ENCODE measurements around the gene ELOVL5.
A peak's percentile ranks its signal among the peaks of the same experiment; 100 is the strongest.

The ELOVL5 gene

DNA sequence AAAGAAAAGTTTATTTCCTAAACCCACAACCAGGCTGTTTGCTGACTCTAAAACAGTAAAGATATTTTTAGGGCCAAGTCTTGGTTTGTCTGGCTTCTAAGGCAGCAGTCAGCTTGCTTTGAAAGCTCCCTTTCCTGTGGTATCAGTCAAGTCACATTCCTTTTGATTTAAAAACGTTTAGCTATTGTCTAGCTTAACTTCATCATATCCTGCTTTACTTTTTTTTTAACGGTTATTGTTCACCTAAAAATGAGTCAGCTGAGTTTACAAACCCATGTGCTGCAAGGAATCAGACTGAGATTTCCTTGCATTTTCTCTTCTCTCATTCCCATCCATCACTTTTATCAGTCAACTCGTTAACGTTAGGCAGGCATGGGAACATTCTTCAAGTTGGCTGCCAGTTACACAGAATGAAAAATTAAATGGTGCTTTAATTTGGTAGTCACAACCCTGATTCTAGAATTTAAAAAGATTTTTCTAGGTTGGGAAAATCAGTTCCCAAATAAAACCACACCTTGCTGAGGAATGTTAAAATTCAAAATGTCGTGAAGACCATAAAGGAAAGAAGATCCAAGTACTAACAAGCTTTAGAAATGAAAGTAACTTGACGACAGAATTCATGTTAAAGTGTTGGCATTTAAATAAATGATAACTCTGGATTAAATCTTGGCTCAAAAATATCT lies 45.9 kb downstream of the ELOVL5 start:
- DNase-seq = no peak

DNA sequence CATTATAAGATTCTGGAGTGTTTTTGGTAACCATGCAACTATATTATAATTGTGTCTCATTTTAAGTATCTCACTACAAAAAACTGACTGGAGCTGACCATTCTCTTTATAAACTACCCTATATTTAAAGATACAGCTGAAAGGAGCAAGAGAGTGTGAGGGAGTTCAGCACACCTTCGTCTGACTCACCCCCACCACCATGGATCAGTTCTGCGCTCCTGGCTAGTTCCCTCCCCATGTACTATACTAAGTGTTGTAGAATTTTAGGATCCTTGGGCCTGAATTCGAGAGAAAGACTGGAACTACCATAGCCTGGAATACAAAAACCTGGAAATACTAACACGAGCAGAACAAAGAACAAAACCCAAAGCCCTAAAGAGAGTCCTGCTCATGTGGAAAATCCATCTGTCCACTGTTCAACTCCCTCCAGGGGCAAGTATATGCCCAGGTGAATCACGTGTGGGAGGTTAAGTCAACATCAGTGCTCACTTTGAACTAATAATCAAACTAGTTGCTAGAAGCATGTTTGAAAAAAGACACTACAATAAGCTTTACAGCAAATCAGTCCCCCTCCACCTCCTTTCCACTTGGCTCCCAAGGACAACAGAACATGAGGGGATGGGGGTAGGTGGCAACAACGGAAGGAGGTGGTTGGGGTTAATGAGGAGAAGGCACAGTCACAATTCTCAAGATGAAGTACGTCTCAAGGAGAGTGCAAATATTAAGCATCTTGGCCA lies 46.8 kb downstream of the ELOVL5 start:
- DNase-seq = no peak

DNA sequence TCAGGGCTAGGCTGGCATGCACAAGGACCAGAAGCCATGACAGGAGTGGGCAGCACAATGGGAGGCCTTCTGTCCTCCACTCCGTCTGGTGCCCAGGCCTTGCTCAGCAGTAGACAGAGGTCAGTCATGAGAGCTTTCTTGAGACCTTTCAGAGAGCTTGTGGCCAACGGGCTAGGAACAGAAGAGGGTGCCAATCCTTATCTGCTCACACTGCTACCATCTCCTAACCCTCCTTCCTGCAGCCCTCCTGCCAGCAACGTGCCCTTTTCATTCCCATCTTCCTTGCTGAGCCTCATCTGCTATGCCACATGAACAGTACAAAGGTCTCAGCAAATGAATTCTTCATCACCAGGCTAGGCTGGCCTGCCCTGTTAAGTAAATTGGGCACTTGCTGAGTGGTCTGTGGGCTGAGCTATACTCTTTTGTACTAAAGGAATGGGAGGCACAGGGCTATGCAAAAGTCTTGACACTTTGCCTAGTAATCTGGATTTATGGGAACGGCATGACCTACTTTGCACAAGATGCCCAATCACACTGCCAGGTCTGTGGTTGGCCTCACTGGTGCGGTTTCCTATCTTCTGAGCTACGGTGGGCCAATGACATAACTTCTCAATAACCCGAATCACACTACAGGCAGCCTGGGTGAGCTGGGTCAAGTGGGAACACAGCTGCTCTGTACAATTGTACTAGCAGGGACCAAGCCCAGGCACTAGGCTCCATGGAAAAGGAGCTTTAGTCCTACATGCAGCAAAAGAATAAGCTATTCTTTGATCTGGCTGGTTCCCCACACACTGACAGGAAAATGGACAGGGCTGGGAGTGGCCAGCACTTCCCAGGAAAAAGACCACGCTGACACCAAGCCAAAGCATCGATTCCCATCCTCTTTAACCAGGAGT lies 47.8 kb downstream of the ELOVL5 start:
- no peak for DNase-seq

DNA sequence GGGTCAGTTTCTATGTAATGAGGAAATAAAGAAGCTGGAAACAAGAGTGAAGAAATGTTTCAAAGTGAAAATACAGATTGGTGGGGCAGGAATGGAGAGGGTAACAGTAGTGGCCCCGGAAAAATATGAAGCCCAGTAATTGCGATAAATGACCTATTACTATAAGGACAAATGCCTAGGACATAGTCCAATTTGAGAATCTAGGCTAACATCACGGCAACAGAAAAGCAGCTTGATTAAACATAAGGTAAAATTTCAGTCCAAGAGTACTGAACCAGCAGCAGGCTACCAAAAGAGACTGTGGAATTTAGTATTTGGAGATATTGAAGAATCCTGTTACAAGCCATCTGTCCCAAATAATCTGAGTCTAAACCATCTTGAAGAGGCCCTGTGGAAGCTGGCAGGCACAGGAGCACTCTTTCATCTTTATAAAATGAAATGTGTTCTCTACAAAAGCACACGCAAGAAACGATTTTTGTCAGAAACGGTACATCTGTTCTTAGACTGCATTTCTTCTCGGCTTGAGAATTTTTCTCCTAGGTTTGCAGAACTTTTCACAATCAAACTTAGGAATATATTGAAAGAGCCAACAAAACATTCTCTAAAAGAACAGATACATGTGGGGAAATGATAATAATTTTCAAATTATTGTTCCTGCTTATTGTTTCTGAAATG lies 49.3 kb downstream of the ELOVL5 start:
- DNase-seq = no peak

DNA sequence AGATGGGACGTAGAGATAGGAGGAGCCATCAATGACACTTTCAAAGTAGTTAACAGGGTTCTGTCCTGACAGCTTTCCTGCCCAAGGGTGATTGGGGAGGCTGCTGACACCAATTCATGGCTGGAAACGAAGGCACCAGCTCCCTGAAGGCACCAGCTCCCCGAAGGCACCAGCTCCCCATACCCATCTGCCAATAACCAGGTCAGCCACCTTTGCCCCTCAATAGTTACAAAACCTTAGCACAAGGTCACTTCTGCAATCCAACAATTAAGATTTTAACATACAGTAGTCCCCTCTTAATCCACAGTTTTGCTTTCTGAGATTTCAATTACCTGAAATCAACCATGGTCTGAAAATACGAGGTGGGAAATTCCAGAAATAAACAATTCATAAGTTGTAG lies 51.7 kb downstream of the ELOVL5 start:
- DNase-seq = no peak

DNA sequence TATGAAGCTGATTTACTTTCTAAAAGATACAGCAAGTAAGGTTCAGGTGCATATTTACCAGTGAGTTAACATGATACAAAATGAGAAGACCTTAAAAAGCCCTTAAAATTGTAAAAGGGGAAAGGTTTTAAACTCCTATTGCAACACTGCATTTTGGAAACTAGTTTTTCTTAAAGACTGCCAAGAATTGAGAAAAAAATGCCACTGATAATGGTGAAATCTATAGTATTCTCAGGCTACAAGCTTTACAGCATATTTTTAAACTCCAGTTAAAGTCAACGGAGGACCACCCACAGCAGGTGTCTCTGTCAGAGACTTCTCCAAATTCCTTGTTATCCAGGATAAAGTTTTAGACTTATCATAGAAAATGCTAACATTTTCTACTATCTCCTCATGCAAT lies 53.6 kb downstream of the ELOVL5 start:
- DNase-seq = no peak

DNA sequence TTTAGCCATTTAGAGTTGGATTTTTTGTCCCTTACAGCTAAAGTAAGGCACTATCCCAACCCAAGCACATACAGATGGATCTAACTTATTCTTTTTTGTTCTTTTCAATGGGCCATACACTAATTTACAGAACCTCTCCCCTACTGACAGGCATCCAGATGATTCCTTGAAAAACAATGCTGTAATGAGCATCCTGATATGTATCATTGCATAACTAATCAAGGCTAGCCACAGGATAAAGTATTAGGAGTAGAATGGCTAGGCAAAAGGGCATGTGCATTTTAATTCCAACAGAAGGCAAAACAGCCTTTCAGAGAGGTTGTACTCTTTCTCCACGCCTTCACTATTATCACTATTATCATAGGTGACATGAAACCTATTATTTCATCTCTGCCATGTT lies 54.1 kb downstream of the ELOVL5 start:
- DNase-seq = no peak

DNA sequence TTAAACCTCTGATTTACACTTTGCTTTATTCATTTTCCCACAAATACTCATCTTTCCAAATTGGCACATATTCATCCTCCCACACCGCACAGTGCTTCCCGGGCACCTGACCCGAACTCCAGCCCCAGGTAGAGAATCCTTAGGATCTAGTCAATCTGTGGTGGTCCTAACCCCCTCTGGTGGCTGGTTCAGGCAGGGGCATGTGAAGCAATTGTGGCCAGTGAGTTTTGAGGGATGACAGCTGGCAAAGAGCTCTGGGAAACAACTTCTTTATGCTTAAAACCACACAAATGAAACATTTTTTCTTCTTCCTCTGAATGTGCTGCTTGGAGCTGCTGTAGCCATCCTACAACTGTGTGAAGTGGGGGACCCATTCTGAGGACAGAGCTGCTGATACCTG lies 54.7 kb downstream of the ELOVL5 start:
- peak in 1 of 2 experiments; percentile 5 for DNase-seq

DNA sequence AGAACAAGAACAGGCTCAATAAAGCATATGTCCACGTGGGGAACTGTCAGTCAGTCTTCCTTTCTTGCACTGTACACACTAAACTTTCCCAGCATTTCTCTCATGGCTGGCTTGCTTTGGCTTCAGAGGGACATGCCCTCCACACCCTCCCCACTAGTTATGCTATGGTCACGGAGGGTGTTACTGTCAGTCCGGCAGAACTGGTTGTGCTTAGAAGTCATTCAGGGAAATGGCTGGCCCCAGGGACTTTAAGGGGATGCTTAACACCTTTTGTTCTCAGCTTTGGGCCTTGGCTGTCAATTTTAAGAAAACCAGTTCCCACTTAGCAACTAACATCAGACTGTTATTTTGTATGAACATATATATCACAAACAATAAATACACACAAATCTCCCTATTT lies 55.1 kb downstream of the ELOVL5 start:
- no peak for DNase-seq

DNA sequence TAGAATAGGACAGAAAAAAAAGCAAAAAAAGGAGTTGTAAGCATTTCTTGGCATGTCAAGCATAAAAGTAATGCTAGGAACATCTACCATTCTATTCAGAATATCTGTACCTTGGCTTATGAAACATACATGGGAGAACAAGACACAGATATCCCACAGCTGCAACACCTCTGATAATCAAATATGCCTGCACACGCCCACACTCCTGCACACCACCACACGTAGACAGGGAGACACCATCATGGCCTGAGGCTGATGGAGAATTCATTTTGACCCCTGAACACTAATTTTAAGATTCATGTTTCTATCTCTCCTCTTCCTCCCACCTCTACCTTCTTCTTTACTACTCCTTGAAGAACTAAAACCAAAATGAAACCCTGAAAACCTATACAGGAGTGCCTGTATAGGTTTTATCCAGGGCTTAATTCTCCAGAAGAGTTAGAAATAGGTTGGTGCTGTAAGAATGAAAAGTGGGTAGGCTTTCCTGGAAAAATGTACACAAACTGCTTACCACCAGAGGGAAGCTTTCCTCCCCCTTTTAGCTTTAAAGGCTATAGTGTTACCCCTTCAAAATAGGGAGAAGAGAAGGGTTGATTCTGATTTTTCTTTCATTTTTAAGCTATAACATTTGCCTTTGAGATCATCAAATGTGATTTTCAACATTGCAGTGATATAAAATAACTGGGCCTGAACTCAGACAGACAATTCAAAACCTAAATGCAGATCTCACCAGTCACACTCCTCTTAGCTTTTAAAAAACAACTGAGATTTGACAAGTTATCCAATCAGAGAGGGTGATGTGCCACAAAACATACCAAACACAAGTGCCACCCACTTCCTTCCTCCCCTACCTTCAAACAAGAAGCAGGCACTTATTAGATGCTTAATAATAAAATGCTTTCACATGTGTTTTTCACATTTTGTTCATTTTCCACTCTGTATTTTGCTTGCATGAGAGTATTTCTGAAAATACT lies 57.9 kb downstream of the ELOVL5 start:
- DNase-seq = no peak

DNA sequence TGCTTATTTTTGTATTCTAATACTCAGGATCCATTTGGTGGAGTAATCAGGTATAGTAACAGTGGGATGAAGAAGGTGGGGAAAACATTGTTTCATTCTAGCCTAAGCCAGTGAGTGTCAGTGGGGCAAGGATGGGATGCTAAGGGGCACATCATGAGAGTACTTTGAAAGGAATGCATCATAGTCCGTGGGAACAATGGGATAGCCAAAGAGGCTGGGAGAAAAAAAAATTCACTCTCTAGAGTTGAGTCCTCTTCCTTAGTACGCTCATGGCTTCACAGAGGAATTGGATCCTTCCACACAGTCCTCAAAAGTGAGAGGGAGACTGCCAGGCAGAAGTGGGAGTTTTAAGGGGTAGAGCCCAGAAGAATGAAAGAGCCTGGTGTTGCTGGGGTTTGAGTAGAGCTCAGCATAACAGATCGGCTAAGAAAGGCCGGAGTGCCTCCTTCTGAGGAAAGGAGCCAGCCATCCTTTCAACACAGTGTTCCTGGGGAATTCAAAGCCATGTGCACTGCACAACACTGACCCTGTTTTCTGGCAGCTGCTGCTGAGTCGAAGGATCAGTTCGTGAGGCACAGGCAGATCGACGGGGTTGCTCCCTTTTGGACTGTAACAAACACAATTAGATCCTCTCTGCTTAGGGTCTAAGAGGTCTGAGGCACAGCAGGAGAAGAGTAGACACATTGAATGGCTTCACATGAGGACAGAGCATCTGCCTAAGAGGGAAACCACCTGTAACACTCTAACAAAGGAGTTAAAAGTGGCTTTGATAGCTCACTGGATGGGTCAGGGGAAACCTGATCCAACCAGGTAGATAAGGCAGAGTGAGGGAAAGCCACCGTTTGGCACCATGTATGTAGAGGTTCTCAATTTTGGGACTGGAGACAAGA lies 61.2 kb downstream of the ELOVL5 start:
- peak in 1 of 2 experiments; percentile 7 for DNase-seq

DNA sequence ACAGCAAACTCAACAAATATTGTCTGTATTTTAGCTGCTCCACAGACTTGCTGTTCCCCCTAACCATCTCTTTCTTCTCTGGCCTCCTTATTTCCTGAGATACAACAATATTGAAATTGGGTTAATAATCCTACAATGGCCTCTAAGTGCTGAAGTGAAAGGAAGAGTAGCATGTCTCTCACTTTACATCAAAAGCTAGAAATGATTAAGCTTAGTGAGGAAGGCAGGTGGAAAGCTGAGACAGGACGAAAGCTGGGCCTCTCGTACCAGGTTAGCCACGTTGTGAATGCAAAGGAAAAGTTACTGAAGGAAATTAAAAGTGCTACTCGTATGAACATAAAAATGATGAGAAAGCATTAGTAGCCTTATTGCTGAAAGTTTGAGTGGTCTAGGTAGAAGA lies 63.8 kb downstream of the ELOVL5 start:
- no peak for DNase-seq

DNA sequence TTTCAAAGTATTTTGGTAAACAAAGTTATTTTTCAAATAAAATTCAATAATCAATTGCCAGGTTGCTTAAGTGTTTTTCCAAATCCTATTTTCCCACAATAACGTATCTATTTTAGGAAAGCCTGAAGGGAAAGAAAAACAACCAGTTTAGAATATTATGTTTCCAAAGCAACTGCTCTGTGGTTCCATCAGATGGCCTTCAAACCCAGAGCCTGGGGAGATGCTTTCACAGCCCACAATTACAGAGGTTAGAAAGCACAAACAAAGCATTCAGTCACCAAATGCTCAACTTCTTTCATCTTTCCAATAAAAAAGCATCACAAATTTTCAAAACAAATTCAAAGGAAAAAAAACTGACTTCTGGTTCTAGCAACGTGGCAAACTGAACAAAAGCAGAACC lies 66.0 kb downstream of the ELOVL5 start:
- no peak for DNase-seq

DNA sequence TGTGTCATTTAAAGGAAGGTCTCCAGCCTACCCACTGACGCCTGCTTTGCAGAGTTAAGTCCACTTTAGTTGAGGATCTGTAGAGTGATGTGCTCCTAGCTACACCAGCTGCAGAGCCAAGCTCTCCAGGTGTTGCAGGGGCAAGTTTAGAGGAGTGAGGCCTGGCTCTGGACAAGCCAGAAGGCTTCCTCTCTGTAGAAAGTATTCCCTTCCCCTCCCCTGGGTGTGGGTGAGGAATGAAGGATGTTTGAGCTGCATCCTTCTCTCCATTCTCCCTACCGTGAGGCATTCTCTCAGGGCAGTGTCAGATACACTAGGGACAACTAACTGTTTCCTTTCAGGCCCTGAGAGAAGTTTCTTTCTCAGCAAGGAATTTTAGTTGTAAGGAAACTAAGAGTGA lies 66.5 kb downstream of the ELOVL5 start:
- no peak for DNase-seq

DNA sequence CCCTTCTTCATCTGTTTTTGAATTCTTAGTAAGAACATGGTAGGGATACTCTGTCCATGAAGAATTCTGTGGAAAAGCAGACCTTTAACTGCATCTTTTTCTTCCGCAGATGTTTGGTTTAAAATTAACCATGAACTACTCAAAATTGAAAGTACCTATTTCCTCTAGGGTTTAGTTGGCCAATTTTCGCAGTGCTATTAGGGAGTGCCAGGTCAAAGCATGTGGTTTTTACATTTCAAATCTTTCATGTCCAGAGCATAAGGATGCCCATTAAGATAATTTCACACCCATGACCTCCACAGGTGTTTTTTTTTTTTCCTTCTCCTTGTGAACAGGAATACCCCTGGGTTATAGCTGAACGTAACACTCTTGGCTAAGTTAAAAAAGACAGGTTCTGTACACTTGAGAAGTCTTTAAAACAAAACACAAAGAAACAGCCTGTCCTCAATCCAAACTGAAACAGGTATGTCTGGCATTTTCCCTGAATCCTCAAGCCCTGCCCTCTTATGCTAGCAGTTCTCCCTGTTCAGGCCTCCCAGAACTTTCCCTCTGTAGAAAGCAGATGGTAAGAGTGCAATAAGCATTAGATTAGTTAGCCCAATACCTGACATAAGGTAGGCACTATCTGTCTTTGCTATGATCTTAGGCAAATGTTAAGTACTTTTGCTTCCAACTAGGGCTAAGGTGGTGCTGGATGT lies 67.1 kb downstream of the ELOVL5 start:
- DNase-seq = no peak

DNA sequence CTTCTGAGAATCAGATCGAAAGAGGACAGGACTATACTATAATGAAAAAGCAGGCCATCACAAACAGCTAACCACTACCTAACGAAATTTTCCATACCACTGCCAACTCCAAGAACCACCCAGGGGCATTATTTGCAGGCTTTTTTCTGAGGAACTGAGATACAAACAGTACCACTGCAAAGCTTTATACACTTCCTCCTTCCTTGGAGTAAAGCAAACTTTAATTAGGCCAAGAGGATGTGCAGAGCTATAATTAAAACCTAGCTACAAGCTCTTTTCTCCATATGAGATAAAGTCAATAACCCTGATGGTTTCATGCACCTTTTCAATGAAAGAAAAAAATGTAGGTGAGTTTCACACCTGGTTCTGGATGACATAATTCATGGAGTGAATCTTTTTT lies 68.5 kb downstream of the ELOVL5 start:
- DNase-seq = peak in 1 of 2 experiments; percentile 56

DNA sequence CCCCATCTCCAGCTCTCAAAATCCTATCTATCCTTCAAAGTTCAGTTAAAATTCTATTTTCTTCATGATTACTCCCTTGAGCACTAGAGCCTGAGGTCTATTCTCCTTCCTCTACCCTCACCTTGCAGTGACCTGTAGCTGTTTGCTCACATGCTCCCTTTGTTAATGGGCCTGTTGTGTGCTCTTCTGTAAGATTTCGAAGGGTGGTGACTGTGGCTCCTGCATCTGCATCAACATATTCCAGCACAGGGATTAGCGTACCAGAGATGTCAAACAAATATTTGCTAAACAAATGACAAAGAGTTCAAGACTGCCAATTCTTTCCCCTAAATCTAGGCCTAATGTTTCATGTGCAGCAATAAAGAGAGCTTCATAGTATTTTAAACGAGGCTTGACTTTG lies 69.5 kb downstream of the ELOVL5 start:
- no peak for DNase-seq

DNA sequence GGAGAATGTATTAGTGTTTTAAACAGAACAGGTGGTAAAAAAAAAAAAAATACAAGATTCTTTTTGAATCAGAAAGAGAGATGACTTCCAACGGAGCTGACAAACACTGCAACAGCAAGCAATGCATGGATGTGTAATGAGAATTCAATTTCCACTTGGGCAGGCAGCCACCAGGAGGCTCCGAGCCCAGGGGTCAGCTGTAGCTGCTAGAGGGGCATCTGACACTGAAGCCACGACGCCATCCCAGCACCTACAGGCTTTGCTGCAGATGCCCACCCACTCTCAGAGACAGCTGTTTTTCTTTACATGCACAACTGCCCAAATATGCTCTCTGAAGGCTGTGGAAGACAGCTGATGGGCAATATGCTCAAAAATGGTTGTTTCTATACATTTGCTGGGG lies 75.4 kb downstream of the ELOVL5 start:
- DNase-seq = no peak

DNA sequence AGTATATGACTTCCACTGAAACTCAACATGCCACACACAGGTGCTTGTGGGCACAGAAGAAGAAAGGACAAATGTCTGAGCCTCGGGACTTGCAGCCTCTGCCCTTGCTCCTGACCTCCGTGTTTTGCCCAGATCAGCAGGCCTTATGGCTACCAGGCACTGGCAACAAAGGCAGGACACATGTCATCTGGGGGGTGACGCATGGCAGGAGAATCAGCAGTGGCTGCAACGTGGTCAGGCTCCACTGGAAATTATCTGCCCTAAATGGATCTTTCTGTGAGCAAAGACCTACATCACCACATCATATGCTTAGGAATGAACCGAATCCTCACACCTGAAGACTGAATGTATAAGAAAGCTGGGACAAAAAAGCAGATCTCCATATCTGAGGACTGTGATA lies 78.9 kb downstream of the ELOVL5 start:
- no peak for DNase-seq

All from NCI-H2081 (cell line).